ENCODE measurements around the gene FREM2. TPM values are rescaled to one million over a fixed set of nuclear protein-coding genes. Genes with fewer than 3 reads are reported as not detected.

The FREM2 gene
- total and polyA plus RNA-seq, 2 donors from 2014 or later = 3.6 to 16.9 TPM

DNA sequence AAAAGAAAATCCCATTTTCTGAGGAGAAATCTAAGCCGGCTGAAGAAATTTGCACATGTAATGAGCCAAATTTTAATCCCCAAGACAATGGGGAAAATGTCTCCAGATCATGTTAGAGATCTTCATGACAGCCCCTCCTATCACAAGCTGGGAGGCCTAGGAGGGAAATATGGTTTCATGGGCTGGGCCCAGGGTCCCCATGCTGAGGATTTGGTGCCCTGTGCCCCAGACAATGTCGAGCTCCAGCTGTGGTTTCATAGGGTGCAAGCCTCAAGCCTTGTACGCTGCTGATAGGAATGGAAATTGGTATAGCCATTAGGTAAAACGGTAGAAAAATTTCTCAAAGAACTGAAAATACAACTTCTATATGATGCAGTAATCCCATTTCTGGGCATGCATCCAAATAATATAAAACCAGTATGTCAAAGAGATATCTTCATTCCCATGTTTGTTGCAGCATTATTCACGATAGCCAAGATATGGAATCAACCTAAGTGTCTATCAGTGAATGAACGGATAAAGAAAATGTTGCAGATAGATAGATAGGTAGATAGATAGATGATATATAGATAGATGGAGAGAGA is 19.3 kb upstream of the FREM2 start:
- no peaks in the 10 kb centered on the region for H3K27me3 ChIP-seq (ENCODE audit: control insufficient read depth, insufficient read depth, low read length)
- H3K9me3 ChIP-seq (ENCODE audit: control insufficient read depth in 2 of 3, insufficient read depth in 1 of 3, low read length in 3 of 3) = no peaks in the 10 kb centered on the region
- H3K4me1 ChIP-seq (ENCODE audit: control insufficient read depth in 2 of 3, insufficient read depth in 2 of 3, low read depth in 1 of 3, low read length in 3 of 3) = no peaks in the 10 kb centered on the region
- H3K4me3 ChIP-seq (ENCODE audit: low read length in 3 of 3) = no peak overlapping the region
- H3K9ac ChIP-seq (ENCODE audit: low read length in 3 of 3) = no peak overlapping the region
- TF ChIP-seq CTCF (IDR thresholded peaks at IDR 0.05; ENCODE audit: borderline replicate concordance, extremely low read depth, insufficient read depth) = no peak
- DNase-seq (no peak), FAIRE-seq (no peak)
- intact Hi-C loops (cut with DNase I) = no loop called here
- no peaks in the 10 kb centered on the region for H3K36me3 ChIP-seq (ENCODE audit: control insufficient read depth in 2 of 3, insufficient read depth in 3 of 3, low read length in 3 of 3)
- no peak overlapping the region for H3K27ac ChIP-seq (ENCODE audit: low read depth in 2 of 2, low read length in 2 of 2)

- no peaks in the 10 kb centered on the region for H3K4me1 ChIP-seq (ENCODE audit: control insufficient read depth in 2 of 3, insufficient read depth in 2 of 3, low read depth in 1 of 3, low read length in 3 of 3)
- no peak overlapping the region for H3K27ac ChIP-seq (ENCODE audit: low read depth in 2 of 2, low read length in 2 of 2)
- H3K27me3 ChIP-seq (ENCODE audit: control insufficient read depth, insufficient read depth, low read length) = no peaks in the 10 kb centered on the region
- DNase-seq = no peak
- H3K9me3 ChIP-seq (ENCODE audit: control insufficient read depth in 2 of 3, insufficient read depth in 1 of 3, low read length in 3 of 3) = no peaks in the 10 kb centered on the region
- no peak for TF ChIP-seq CTCF (IDR thresholded peaks at IDR 0.05; ENCODE audit: borderline replicate concordance, extremely low read depth, insufficient read depth)
- H3K9ac ChIP-seq (ENCODE audit: low read length in 3 of 3) = no peak overlapping the region
- no peak for FAIRE-seq
- no peak overlapping the region for H3K4me3 ChIP-seq (ENCODE audit: low read length in 3 of 3)
- intact Hi-C loops (cut with DNase I) = no loop called here
- no peaks in the 10 kb centered on the region for H3K36me3 ChIP-seq (ENCODE audit: control insufficient read depth in 2 of 3, insufficient read depth in 3 of 3, low read length in 3 of 3)
These were observed 17.5 kb upstream of the FREM2 start for GRCh38 chr13:38669234-38669964.

- H3K36me3 ChIP-seq (ENCODE audit: control insufficient read depth in 2 of 3, insufficient read depth in 3 of 3, low read length in 3 of 3) = no peaks in the 10 kb centered on the region
- intact Hi-C loops (cut with DNase I) = no loop called here
- H3K27me3 ChIP-seq (ENCODE audit: control insufficient read depth, insufficient read depth, low read length) = no peaks in the 10 kb centered on the region
- DNase-seq = no peak
- no peak overlapping the region for H3K9ac ChIP-seq (ENCODE audit: low read length in 3 of 3)
- FAIRE-seq = no peak
- H3K4me3 ChIP-seq (ENCODE audit: low read length in 3 of 3) = no peak overlapping the region
- peak; percentile 13 for TF ChIP-seq CTCF (IDR thresholded peaks at IDR 0.05; ENCODE audit: borderline replicate concordance, extremely low read depth, insufficient read depth)
- no peaks in the 10 kb centered on the region for H3K9me3 ChIP-seq (ENCODE audit: control insufficient read depth in 2 of 3, insufficient read depth in 1 of 3, low read length in 3 of 3)
- no peaks in the 10 kb centered on the region for H3K4me1 ChIP-seq (ENCODE audit: control insufficient read depth in 2 of 3, insufficient read depth in 2 of 3, low read depth in 1 of 3, low read length in 3 of 3)
- no peak overlapping the region for H3K27ac ChIP-seq (ENCODE audit: low read depth in 2 of 2, low read length in 2 of 2)
These were observed 16.2 kb upstream of the FREM2 start for GRCh38 chr13:38670627-38671026.
